Measurements from ENCODE around the gene PTPRS.

PTPRS gene

GRCh38 chr19:5361407-5361806 is 20.8 kb upstream of the PTPRS start:
- in situ Hi-C loops (cut with HindIII; ENCODE audit: low pct_unique_long_range_greater_than_20kb, low sequenced_read_pairs), result no loop called here
- DNase-seq (ENCODE audit: low read depth in 1 of 2, low spot score in 1 of 2), result no peak
- TF ChIP-seq JUND (IDR thresholded peaks at IDR 0.05; ENCODE audit: low read depth), result no peak

- in situ Hi-C loops (cut with HindIII; ENCODE audit: low pct_unique_long_range_greater_than_20kb, low sequenced_read_pairs), result no loop called here
- TF ChIP-seq JUND (IDR thresholded peaks at IDR 0.05; ENCODE audit: low read depth), result no peak
- DNase-seq (ENCODE audit: low read depth in 1 of 2, low spot score in 1 of 2), result no peak
Observed at GRCh38 chr19:5360003-5360780, 19.6 kb upstream of the PTPRS start.

- TF ChIP-seq JUND (IDR thresholded peaks at IDR 0.05; ENCODE audit: low read depth), result no peak
- peak in 1 of 2 experiments; percentile 64 for DNase-seq (ENCODE audit: low read depth in 1 of 2, low spot score in 1 of 2)
Observed at GRCh38 chr19:5358173-5358800, 17.7 kb upstream of the PTPRS start.

GRCh38 chr19:5357584-5357983 is 17.0 kb upstream of the PTPRS start:
- no peak for DNase-seq (ENCODE audit: low read depth in 1 of 2, low spot score in 1 of 2)
- TF ChIP-seq JUND (IDR thresholded peaks at IDR 0.05; ENCODE audit: low read depth), result no peak
- in situ Hi-C loops (cut with HindIII; ENCODE audit: low pct_unique_long_range_greater_than_20kb, low sequenced_read_pairs), result no loop called here

More at GRCh38 chr19:5358173-5358800, 17.7 kb upstream of the PTPRS start:
- in situ Hi-C loops (cut with HindIII; ENCODE audit: low pct_unique_long_range_greater_than_20kb, low sequenced_read_pairs), result no loop called here

- in situ Hi-C loops (cut with HindIII; ENCODE audit: low pct_unique_long_range_greater_than_20kb, low sequenced_read_pairs), result no loop called here
- no peak for TF ChIP-seq JUND (IDR thresholded peaks at IDR 0.05; ENCODE audit: low read depth)
- DNase-seq (ENCODE audit: low read depth in 1 of 2, low spot score in 1 of 2), result no peak
Observed at GRCh38 chr19:5356918-5357317, 16.3 kb upstream of the PTPRS start.

GRCh38 chr19:5356428-5356827 is 15.8 kb upstream of the PTPRS start:
- no peak for TF ChIP-seq JUND (IDR thresholded peaks at IDR 0.05; ENCODE audit: low read depth)
- DNase-seq (ENCODE audit: low read depth in 1 of 2, low spot score in 1 of 2), result peak in 1 of 2 experiments; percentile 42
- in situ Hi-C loops (cut with HindIII; ENCODE audit: low pct_unique_long_range_greater_than_20kb, low sequenced_read_pairs), result no loop called here

GRCh38 chr19:5355693-5356092 is 15.1 kb upstream of the PTPRS start:
- no peak for TF ChIP-seq JUND (IDR thresholded peaks at IDR 0.05; ENCODE audit: low read depth)
- in situ Hi-C loops (cut with HindIII; ENCODE audit: low pct_unique_long_range_greater_than_20kb, low sequenced_read_pairs), result no loop called here
- DNase-seq (ENCODE audit: low read depth in 1 of 2, low spot score in 1 of 2), result no peak

- TF ChIP-seq JUND (IDR thresholded peaks at IDR 0.05; ENCODE audit: low read depth), result no peak
- no peak for DNase-seq (ENCODE audit: low read depth in 1 of 2, low spot score in 1 of 2)
- in situ Hi-C loops (cut with HindIII; ENCODE audit: low pct_unique_long_range_greater_than_20kb, low sequenced_read_pairs), result no loop called here
Observed at GRCh38 chr19:5355076-5355475, 14.5 kb upstream of the PTPRS start.

- TF ChIP-seq JUND (IDR thresholded peaks at IDR 0.05; ENCODE audit: low read depth), result no peak
- DNase-seq (ENCODE audit: low read depth in 1 of 2, low spot score in 1 of 2), result peak in 1 of 2 experiments; percentile 25
- in situ Hi-C loops (cut with HindIII; ENCODE audit: low pct_unique_long_range_greater_than_20kb, low sequenced_read_pairs), result no loop called here
Observed at GRCh38 chr19:5354403-5354802, 13.8 kb upstream of the PTPRS start.

GRCh38 chr19:5352229-5352763 is 11.7 kb upstream of the PTPRS start:
- TF ChIP-seq JUND (IDR thresholded peaks at IDR 0.05; ENCODE audit: low read depth), result no peak
- peak in 1 of 2 experiments; percentile 62 for DNase-seq (ENCODE audit: low read depth in 1 of 2, low spot score in 1 of 2)
- in situ Hi-C loops (cut with HindIII; ENCODE audit: low pct_unique_long_range_greater_than_20kb, low sequenced_read_pairs), result no loop called here

GRCh38 chr19:5351731-5352228 is 11.2 kb upstream of the PTPRS start:
- in situ Hi-C loops (cut with HindIII; ENCODE audit: low pct_unique_long_range_greater_than_20kb, low sequenced_read_pairs), result no loop called here
- TF ChIP-seq JUND (IDR thresholded peaks at IDR 0.05; ENCODE audit: low read depth), result no peak

GRCh38 chr19:5349041-5349440 is 8.4 kb upstream of the PTPRS start:
- in situ Hi-C loops (cut with HindIII; ENCODE audit: low pct_unique_long_range_greater_than_20kb, low sequenced_read_pairs), result no loop called here
- peak in 1 of 2 experiments; percentile 26 for DNase-seq (ENCODE audit: low read depth in 1 of 2, low spot score in 1 of 2)
- TF ChIP-seq JUND (IDR thresholded peaks at IDR 0.05; ENCODE audit: low read depth), result no peak

More at GRCh38 chr19:5351731-5352228, 11.2 kb upstream of the PTPRS start:
- DNase-seq (ENCODE audit: low read depth in 1 of 2, low spot score in 1 of 2), result no peak

- in situ Hi-C loops (cut with HindIII; ENCODE audit: low pct_unique_long_range_greater_than_20kb, low sequenced_read_pairs), result no loop called here
Observed at GRCh38 chr19:5345895-5346386, 5.3 kb upstream of the PTPRS start.

More at GRCh38 chr19:5345895-5346386, 5.3 kb upstream of the PTPRS start:
- TF ChIP-seq JUND (IDR thresholded peaks at IDR 0.05; ENCODE audit: low read depth), result no peak
- peak in 1 of 2 experiments; percentile 23 for DNase-seq (ENCODE audit: low read depth in 1 of 2, low spot score in 1 of 2)

Data from T47D (cell line).